HepG2 (cell line): ENCODE measurements around the gene SYVN1. TPM values are rescaled to one million over a fixed set of nuclear protein-coding genes. Genes with fewer than 3 reads are reported as not detected.

Experiments
- ELF1 ChIP-seq: sonication (generic); formaldehyde crosslinking; IDR thresholded peaks from 2 replicates; pipeline ENCODE4 v1.4.0; 2020; ENCODE audit warnings: missing genetic modification reagents
- ERF ChIP-seq: IDR thresholded peaks from 2 replicates; pipeline ENCODE4 v1.6.1; 2018; ENCODE audit warnings: missing biosample characterization, missing genetic modification reagents
- HNRNPLL ChIP-seq: fragments of 200-400 bp; formaldehyde crosslinking; IDR thresholded peaks from 2 replicates; pipeline ENCODE4 v1.6.1; 2017; ENCODE audit warnings: mild to moderate bottlenecking, low read depth, low read length; ENCODE audit not compliant: poor library complexity, severe bottlenecking
- ISX ChIP-seq: sonication (generic); formaldehyde crosslinking; conservative IDR thresholded peaks from 2 replicates; pipeline ENCODE4 v1.5.0; 2020; ENCODE audit warnings: missing genetic modification reagents
- RELA ChIP-seq: sonication (generic); formaldehyde crosslinking; IDR thresholded peaks from 2 replicates; pipeline ENCODE4 v1.4.0; 2020; ENCODE audit warnings: missing genetic modification reagents
- SIX1 ChIP-seq: sonication (generic); formaldehyde crosslinking; IDR thresholded peaks from 2 replicates; pipeline ENCODE4 v1.4.0; 2020; ENCODE audit warnings: missing genetic modification reagents, borderline replicate concordance
- SRSF4 ChIP-seq: fragments of 200-400 bp; formaldehyde crosslinking; IDR thresholded peaks from one replicate; pipeline ENCODE4 v1.6.1; 2018; ENCODE audit warnings: mild to moderate bottlenecking, low read depth, low read length, moderate library complexity; ENCODE audit not compliant: poor library complexity, severe bottlenecking
- THAP11 ChIP-seq: IDR thresholded peaks from 2 replicates; pipeline ENCODE4 v1.6.1; 2016; ENCODE audit warnings: missing biosample characterization, missing genetic modification reagents
- ZNF343 ChIP-seq: sonication (generic); formaldehyde crosslinking; IDR thresholded peaks from 2 replicates; pipeline ENCODE4 v1.4.0; 2020; ENCODE audit warnings: mild to moderate bottlenecking, missing genetic modification reagents
- ZNF44 ChIP-seq: sonication (generic); formaldehyde crosslinking; IDR thresholded peaks from 2 replicates; pipeline ENCODE4 v1.5.1; 2020; ENCODE audit warnings: mild to moderate bottlenecking, missing genetic modification reagents
- ZNF883 ChIP-seq: sonication (generic); formaldehyde crosslinking; IDR thresholded peaks from 2 replicates; pipeline ENCODE4 v1.5.1; 2020; ENCODE audit warnings: mild to moderate bottlenecking, missing genetic modification reagents; ENCODE audit errors: not compliant biosample characterization
- polyA plus RNA-seq, 8 experiments: library from polyadenylated mRNA; depleted of rRNA in 3 of 8; stranded (reverse) in 7 of 8; unstranded in 1 of 8; fragments of >200 nt; fragmentation: Illumina TruSeq in 4 of 8; extraction: Trizol in 4 of 8; gene quantifications; 2 replicates each; pipeline versions ENCODE4 v1.2.1 to v1.2.3, GENCODE V29; 2011 to 2016; ENCODE audit warnings: low read depth in 4 of 8, missing spikeins in 1 of 8, mixed read lengths in 1 of 8; ENCODE audit not compliant: insufficient read depth in 1 of 8
- total RNA-seq, 5 experiments: library from RNA; depleted of rRNA; stranded (reverse); fragments of >200 nt; fragmentation: Illumina TruSeq; extraction: Trizol; gene quantifications; 2 replicates each; pipeline ENCODE4 v1.2.3, GENCODE V29; 2016; ENCODE audit warnings: low read depth in 1 of 5
- TF ChIP-seq, protein P1 (sequence below): sonication (generic); formaldehyde crosslinking; IDR thresholded peaks from 2 replicates; pipeline ENCODE4 v1.4.0; 2020; ENCODE audit warnings: missing genetic modification reagents, mild to moderate bottlenecking, borderline replicate concordance
- TF ChIP-seq, protein P2 (sequence below): sonication (generic); formaldehyde crosslinking; IDR thresholded peaks from 2 replicates; pipeline ENCODE4 v1.4.0; 2020; ENCODE audit warnings: missing genetic modification reagents
- TF ChIP-seq, protein P3 (sequence below): IDR thresholded peaks from 2 replicates; pipeline ENCODE4 v1.6.1; 2012; ENCODE audit warnings: low read depth, low read length, improper control_type of control experiment
- TF ChIP-seq, protein P4 (sequence below): sonication (generic); formaldehyde crosslinking; IDR thresholded peaks from 2 replicates; pipeline ENCODE4 v1.8.1; 2023; ENCODE audit warnings: mild to moderate bottlenecking, missing genetic modification reagents

Gene SYVN1
- total and polyA plus RNA-seq, 2 of the 13 experiments (the other 11 are each of a cell fraction or from before 2014, with no cell fraction given), result 10.3 to 22.5 TPM

DNA sequence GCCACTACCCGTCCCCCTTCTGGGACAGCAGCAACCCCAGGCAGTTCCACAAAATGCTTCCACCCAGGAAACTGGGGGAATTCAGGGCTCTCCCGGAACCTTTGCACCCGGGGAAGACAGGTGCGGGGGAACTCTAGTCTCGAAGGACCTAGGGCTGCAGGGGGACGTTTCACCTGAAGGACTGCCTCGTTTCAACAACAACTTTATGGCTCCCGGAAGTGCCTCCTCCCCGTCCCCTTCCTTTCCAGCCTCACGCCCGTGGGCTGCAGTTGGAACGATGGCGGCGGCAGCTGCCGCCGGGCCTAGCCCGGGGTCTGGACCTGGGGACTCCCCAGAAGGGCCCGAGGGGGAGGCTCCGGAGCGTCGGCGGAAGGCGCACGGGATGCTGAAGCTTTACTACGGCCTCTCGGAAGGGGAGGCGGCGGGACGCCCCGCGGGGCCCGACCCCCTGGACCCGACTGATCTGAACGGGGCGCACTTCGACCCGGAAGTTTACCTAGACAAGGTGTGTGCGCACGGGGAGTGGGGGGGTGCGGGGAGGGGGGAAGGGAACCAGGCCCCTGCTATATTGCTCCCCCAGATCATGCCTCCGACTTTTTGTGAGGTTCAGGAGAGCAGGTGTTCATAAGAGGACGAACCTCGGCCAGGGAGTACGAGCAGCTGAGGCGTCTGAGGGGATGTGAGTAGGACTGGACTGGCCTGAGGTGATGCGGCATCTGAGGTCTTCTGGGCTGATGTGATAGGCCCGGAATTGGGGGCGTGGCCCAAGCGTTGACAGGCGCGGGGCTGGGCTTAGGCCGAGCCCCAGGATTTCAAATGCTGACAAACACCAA is 38.1 kb downstream of the SYVN1 start, which contains the start of gene VPS51 (continued):
- TF ChIP-seq, protein P1, sequence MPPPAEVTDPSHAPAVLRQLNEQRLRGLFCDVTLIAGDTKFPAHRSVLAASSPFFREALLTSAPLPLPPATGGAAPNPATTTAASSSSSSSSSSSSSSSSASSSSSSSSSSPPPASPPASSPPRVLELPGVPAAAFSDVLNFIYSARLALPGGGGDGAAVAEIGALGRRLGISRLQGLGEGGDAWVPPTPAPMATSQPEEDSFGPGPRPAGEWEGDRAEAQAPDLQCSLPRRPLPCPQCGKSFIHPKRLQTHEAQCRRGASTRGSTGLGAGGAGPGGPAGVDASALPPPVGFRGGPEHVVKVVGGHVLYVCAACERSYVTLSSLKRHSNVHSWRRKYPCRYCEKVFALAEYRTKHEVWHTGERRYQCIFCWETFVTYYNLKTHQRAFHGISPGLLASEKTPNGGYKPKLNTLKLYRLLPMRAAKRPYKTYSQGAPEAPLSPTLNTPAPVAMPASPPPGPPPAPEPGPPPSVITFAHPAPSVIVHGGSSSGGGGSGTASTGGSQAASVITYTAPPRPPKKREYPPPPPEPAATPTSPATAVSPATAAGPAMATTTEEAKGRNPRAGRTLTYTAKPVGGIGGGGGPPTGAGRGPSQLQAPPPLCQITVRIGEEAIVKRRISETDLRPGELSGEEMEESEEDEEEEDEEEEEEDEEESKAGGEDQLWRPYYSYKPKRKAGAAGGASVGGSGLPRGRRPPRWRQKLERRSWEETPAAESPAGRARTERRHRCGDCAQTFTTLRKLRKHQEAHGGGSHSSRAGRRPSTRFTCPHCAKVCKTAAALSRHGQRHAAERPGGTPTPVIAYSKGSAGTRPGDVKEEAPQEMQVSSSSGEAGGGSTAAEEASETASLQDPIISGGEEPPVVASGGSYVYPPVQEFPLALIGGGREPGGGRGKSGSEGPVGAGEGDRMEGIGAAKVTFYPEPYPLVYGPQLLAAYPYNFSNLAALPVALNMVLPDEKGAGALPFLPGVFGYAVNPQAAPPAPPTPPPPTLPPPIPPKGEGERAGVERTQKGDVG (CRISPR knock-in tag), result no peak
- TF ChIP-seq, protein P2, sequence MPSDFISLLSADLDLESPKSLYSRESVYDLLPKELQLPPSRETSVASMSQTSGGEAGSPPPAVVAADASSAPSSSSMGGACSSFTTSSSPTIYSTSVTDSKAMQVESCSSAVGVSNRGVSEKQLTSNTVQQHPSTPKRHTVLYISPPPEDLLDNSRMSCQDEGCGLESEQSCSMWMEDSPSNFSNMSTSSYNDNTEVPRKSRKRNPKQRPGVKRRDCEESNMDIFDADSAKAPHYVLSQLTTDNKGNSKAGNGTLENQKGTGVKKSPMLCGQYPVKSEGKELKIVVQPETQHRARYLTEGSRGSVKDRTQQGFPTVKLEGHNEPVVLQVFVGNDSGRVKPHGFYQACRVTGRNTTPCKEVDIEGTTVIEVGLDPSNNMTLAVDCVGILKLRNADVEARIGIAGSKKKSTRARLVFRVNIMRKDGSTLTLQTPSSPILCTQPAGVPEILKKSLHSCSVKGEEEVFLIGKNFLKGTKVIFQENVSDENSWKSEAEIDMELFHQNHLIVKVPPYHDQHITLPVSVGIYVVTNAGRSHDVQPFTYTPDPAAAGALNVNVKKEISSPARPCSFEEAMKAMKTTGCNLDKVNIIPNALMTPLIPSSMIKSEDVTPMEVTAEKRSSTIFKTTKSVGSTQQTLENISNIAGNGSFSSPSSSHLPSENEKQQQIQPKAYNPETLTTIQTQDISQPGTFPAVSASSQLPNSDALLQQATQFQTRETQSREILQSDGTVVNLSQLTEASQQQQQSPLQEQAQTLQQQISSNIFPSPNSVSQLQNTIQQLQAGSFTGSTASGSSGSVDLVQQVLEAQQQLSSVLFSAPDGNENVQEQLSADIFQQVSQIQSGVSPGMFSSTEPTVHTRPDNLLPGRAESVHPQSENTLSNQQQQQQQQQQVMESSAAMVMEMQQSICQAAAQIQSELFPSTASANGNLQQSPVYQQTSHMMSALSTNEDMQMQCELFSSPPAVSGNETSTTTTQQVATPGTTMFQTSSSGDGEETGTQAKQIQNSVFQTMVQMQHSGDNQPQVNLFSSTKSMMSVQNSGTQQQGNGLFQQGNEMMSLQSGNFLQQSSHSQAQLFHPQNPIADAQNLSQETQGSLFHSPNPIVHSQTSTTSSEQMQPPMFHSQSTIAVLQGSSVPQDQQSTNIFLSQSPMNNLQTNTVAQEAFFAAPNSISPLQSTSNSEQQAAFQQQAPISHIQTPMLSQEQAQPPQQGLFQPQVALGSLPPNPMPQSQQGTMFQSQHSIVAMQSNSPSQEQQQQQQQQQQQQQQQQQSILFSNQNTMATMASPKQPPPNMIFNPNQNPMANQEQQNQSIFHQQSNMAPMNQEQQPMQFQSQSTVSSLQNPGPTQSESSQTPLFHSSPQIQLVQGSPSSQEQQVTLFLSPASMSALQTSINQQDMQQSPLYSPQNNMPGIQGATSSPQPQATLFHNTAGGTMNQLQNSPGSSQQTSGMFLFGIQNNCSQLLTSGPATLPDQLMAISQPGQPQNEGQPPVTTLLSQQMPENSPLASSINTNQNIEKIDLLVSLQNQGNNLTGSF (CRISPR knock-in tag), result no peak
- TF ChIP-seq ERF (CRISPR knock-in tag) (peak; percentile 51; the same call in 1 of the 2 replicates), ELF1 (peak; percentile 92), SIX1 (peak; percentile 31; the same call in 1 of the 2 replicates), ZNF343 (0 out of 2 replicates have a peak, but pooled peaks have one; percentile 65), ZNF44 (CRISPR knock-in tag) (peak; percentile 31; the same call in 1 of the 2 replicates), SRSF4 (no peak), THAP11 (CRISPR knock-in tag) (peak; percentile 94), ZNF883 (CRISPR knock-in tag) (peak; percentile 74), RELA (CRISPR knock-in tag) (0 out of 2 replicates have a peak, but pooled peaks have one; percentile 48), ISX (no peak), HNRNPLL (peak; percentile 33)
- TF ChIP-seq, protein P3, sequence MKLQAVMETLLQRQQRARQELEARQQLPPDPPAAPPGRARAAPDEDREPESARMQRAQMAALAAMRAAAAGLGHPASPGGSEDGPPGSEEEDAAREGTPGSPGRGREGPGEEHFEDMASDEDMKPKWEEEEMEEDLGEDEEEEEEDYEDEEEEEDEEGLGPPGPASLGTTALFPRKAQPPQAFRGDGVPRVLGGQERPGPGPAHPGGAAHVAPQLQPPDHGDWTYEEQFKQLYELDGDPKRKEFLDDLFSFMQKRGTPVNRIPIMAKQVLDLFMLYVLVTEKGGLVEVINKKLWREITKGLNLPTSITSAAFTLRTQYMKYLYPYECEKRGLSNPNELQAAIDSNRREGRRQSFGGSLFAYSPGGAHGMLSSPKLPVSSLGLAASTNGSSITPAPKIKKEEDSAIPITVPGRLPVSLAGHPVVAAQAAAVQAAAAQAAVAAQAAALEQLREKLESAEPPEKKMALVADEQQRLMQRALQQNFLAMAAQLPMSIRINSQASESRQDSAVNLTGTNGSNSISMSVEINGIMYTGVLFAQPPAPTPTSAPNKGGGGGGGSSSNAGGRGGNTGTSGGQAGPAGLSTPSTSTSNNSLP, result 0 out of 2 replicates have a peak, but pooled peaks have one; percentile 37
- TF ChIP-seq, protein P4, sequence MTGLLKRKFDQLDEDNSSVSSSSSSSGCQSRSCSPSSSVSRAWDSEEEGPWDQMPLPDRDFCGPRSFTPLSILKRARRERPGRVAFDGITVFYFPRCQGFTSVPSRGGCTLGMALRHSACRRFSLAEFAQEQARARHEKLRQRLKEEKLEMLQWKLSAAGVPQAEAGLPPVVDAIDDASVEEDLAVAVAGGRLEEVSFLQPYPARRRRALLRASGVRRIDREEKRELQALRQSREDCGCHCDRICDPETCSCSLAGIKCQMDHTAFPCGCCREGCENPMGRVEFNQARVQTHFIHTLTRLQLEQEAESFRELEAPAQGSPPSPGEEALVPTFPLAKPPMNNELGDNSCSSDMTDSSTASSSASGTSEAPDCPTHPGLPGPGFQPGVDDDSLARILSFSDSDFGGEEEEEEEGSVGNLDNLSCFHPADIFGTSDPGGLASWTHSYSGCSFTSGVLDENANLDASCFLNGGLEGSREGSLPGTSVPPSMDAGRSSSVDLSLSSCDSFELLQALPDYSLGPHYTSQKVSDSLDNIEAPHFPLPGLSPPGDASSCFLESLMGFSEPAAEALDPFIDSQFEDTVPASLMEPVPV (CRISPR knock-in tag), result no peak
